ENCODE results near the gene SNRPD3. TPM values are rescaled to one million over a fixed set of nuclear protein-coding genes. Genes with fewer than 3 reads are reported as not detected.
A peak's percentile ranks its signal among the peaks of the same experiment; 100 is the strongest.

Gene SNRPD3
- total and polyA plus RNA-seq, 9 of the 15 experiments (the other 6 are each of a cell fraction or from before 2014, with no cell fraction given), result 131 to 366 (median 274) TPM

GRCh38 chr22:24525416-24526037, 30.3 kb upstream of the SNRPD3 start:
- BruUV-seq (replicated peaks), result no TSS peak
- POLR2A ChIA-PET, result interaction anchor here (0.5 to 1.6 kb wide), 2 partner anchors 11 to 103 kb away, joined by 3 to 5 read pairs; no protein-coding TSS in a partner anchor
- Histone ChIP-seq H3K9ac (ENCODE audit: insufficient read depth in 1 of 2, low read depth in 2 of 2, low read length in 2 of 2) (no peak overlapping the region), H3K9me1 (ENCODE audit: control insufficient read depth, insufficient read depth, low read length) (no peaks in the 10 kb centered on the region), H3K4me3 (no peak overlapping the region), H3K27me3 (ENCODE audit: control insufficient read depth in 2 of 2, insufficient read depth in 2 of 2, low read length in 2 of 2) (no peaks in the 10 kb centered on the region; a peak in 2 of 5 replicates), H4K20me1 (replicated peaks; ENCODE audit: control insufficient read depth, insufficient read depth, low read length) (0 out of 2 replicates have a peak, but pooled peaks cover 3% of the 10 kb centered on the region), H3K79me2 (ENCODE audit: control insufficient read depth, insufficient read depth, low read length) (no peaks in the 10 kb centered on the region), H2AFZ (ENCODE audit: low read depth, low read length) (no peak overlapping the region), H3K27ac (ENCODE audit: extremely low read depth, low read depth, low read length) (no peak overlapping the region), H3K9me3 (replicated peaks; ENCODE audit: control insufficient read depth, insufficient read depth, low read depth, low read length) (no peaks in the 10 kb centered on the region), H3K36me3 (ENCODE audit: control insufficient read depth, insufficient read depth, low read length) (no peaks in the 10 kb centered on the region), H3K4me1 (replicated peaks in 1 of 2; ENCODE audit: control insufficient read depth in 2 of 2, insufficient read depth in 2 of 2, low read length in 2 of 2) (no peaks in the 10 kb centered on the region; a peak in 1 of 5 replicates), H3K4me2 (ENCODE audit: insufficient read depth, low read length) (no peak overlapping the region)
- FAIRE-seq (peak; percentile 98), DNase-seq (ENCODE audit: extremely low read depth in 1 of 4, low spot score in 3 of 4) (peak; percentile 77 to 82 (median 80)), ATAC-seq (peak; percentile 96)
- 2% methylated on average over 9 of the region's 12 CpGs for WGBS (ENCODE audit: insufficient coverage, low coverage, missing lambda C conversion rate)
- CTCF ChIA-PET (ENCODE audit: low intra/inter-chr PET ratio), result interaction anchor here (1.1 to 1.6 kb wide), 3 partner anchors 101 to 201 kb away, joined by 6 to 8 read pairs (median 7); no protein-coding TSS in a partner anchor
- intact Hi-C loops (cut with micrococcal nuclease), result loop anchor here (10.0 kb wide), 2 partner anchors 201 to 341 kb away; partner anchors contain the start of gene SUSD2
- in situ Hi-C loops (cut with MboI), result no loop called here
- TF ChIP-seq MYBL2 (IDR thresholded peaks at IDR 0.05; ENCODE audit: low read depth) (no peak), MYBL2 (CRISPR knock-in tag; IDR thresholded peaks at IDR 0.05; ENCODE audit: borderline replicate concordance) (no peak), LARP7 (IDR thresholded peaks at IDR 0.05) (no peak), NR2F6 (CRISPR knock-in tag; IDR thresholded peaks at IDR 0.05) (no peak), MAFF (IDR thresholded peaks at IDR 0.05; ENCODE audit: low read length) (no peak), SNIP1 (IDR thresholded peaks at IDR 0.05; ENCODE audit: low read depth) (no peak), PTBP1 (IDR thresholded peaks at IDR 0.05; ENCODE audit: low read depth, low read length) (no peak), MEIS2 (IDR thresholded peaks at IDR 0.05; ENCODE audit: partially characterized antibody) (peak; percentile 25), JUN (IDR thresholded peaks at IDR 0.05; ENCODE audit: borderline replicate concordance, low read depth, low read length) (peak; percentile 67; the same call in 1 of the 2 replicates), JUN (CRISPR knock-in tag; IDR thresholded peaks at IDR 0.05; ENCODE audit: borderline replicate concordance) (no peak), ZNF445 (CRISPR knock-in tag; IDR thresholded peaks at IDR 0.05; ENCODE audit: low read depth) (no peak), CREM (IDR thresholded peaks at IDR 0.05; ENCODE audit: low read depth) (peak; percentile 51), ZBTB7A (IDR thresholded peaks at IDR 0.05; ENCODE audit: borderline replicate concordance, control insufficient read depth, low read depth, low read length) (no peak), GATAD2B (IDR thresholded peaks at IDR 0.05; ENCODE audit: borderline replicate concordance) (no peak), CSDE1 (IDR thresholded peaks at IDR 0.05) (no peak)
- TF ChIP-seq, protein P1, sequence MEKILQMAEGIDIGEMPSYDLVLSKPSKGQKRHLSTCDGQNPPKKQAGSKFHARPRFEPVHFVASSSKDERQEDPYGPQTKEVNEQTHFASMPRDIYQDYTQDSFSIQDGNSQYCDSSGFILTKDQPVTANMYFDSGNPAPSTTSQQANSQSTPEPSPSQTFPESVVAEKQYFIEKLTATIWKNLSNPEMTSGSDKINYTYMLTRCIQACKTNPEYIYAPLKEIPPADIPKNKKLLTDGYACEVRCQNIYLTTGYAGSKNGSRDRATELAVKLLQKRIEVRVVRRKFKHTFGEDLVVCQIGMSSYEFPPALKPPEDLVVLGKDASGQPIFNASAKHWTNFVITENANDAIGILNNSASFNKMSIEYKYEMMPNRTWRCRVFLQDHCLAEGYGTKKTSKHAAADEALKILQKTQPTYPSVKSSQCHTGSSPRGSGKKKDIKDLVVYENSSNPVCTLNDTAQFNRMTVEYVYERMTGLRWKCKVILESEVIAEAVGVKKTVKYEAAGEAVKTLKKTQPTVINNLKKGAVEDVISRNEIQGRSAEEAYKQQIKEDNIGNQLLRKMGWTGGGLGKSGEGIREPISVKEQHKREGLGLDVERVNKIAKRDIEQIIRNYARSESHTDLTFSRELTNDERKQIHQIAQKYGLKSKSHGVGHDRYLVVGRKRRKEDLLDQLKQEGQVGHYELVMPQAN (IDR thresholded peaks at IDR 0.05; ENCODE audit: borderline replicate concordance), result no peak
- TF ChIP-seq, protein P2, sequence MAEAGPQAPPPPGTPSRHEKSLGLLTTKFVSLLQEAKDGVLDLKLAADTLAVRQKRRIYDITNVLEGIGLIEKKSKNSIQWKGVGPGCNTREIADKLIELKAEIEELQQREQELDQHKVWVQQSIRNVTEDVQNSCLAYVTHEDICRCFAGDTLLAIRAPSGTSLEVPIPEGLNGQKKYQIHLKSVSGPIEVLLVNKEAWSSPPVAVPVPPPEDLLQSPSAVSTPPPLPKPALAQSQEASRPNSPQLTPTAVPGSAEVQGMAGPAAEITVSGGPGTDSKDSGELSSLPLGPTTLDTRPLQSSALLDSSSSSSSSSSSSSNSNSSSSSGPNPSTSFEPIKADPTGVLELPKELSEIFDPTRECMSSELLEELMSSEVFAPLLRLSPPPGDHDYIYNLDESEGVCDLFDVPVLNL (CRISPR knock-in tag; IDR thresholded peaks at IDR 0.05; ENCODE audit: low read depth), result no peak
- TF ChIP-seq, protein P3, sequence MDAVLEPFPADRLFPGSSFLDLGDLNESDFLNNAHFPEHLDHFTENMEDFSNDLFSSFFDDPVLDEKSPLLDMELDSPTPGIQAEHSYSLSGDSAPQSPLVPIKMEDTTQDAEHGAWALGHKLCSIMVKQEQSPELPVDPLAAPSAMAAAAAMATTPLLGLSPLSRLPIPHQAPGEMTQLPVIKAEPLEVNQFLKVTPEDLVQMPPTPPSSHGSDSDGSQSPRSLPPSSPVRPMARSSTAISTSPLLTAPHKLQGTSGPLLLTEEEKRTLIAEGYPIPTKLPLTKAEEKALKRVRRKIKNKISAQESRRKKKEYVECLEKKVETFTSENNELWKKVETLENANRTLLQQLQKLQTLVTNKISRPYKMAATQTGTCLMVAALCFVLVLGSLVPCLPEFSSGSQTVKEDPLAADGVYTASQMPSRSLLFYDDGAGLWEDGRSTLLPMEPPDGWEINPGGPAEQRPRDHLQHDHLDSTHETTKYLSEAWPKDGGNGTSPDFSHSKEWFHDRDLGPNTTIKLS (IDR thresholded peaks at IDR 0.05; ENCODE audit: borderline replicate concordance, low read depth), result no peak
